ENCODE measurements around the gene KCTD19. TPM values are rescaled to one million over a fixed set of nuclear protein-coding genes. Genes with fewer than 3 reads are reported as not detected.
A peak's percentile ranks its signal among the peaks of the same experiment; 100 is the strongest.
"Not testable (repeated sequence)": the region's sequence is repeated elsewhere in the genome, so short reads cannot be mapped to it uniquely, and the experiment has no call there.

Gene KCTD19
- total and polyA plus RNA-seq, 8 donors: 0.73 to 13.1 (median 7.7) TPM; not detected in 1

DNA sequence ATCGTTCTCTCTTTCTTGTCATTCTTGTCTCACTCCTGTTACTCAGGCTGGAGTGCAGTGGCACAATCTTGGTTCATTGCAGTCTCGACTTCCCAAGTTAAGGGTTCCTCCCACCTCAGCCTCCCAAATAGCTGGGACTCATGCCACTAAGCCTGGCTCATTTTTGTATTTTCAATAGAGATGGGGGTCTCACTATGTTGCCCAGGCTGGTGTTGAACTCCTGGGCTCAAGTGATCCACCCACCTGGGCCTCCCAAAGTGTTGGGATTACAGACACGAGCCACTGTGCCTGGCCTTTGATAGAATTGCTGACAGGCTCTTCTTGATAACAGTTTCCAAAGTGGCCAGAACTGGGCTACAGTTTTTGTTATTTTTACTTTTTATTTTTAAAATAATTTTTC lies 34.5 kb upstream of the KCTD19 start:
- ATAC-seq: no peak
- intact Hi-C loops (cut with DNase I): no loop called here
- TF ChIP-seq, protein P1, sequence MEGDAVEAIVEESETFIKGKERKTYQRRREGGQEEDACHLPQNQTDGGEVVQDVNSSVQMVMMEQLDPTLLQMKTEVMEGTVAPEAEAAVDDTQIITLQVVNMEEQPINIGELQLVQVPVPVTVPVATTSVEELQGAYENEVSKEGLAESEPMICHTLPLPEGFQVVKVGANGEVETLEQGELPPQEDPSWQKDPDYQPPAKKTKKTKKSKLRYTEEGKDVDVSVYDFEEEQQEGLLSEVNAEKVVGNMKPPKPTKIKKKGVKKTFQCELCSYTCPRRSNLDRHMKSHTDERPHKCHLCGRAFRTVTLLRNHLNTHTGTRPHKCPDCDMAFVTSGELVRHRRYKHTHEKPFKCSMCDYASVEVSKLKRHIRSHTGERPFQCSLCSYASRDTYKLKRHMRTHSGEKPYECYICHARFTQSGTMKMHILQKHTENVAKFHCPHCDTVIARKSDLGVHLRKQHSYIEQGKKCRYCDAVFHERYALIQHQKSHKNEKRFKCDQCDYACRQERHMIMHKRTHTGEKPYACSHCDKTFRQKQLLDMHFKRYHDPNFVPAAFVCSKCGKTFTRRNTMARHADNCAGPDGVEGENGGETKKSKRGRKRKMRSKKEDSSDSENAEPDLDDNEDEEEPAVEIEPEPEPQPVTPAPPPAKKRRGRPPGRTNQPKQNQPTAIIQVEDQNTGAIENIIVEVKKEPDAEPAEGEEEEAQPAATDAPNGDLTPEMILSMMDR (IDR thresholded peaks at IDR 0.05): no peak
- Histone ChIP-seq H3K9me3 (no peaks in the 10 kb centered on the region), H3K36me3 (no peaks in the 10 kb centered on the region), H3K27ac (no peak overlapping the region), H3K4me3 (no peak overlapping the region), H3K27me3 (no peaks in the 10 kb centered on the region), H3K4me1 (peaks cover 5 to 21% of the 10 kb centered on the region in 2 donors)
- DNase-seq: no peak

DNA sequence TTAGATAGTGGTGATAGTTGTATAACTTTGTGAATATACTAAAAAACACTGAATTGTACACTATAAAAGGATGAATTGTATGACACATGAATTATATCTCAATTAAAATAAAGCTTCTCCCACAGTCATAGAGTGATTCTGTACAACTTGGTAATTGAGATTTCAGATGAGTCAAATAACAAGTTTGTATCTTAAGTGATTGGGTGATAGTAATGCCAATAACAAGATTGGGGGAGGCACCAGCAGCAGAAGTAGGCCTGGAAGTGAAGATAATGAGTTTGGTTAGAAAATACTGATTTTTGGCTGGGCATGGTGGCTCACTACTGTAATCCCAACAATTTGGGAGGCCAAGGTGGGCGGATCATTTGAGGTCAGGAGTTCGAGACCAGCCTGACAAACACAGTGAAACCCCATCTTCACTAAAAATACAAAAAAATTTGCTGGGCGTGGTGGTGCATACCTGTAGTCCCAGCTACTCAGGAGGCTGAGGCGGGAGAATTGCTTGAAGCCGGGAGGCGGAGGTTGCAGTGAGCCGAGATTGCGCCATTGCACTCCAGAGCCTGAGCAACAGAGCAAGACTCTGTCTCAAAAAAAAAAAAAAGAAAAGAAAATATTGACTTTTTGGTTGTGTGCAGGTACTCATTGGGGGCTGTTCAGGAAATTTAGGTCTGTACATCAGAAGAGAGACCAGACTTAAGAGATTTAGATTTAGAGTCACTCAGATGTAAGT lies 33.2 kb upstream of the KCTD19 start:
- H3K27me3 ChIP-seq; intact Hi-C loops (cut with DNase I); H3K27ac ChIP-seq; H3K36me3 ChIP-seq; H3K4me1 ChIP-seq; DNase-seq; H3K9me3 ChIP-seq; H3K4me3 ChIP-seq; ATAC-seq: not testable (repeated sequence)

DNA sequence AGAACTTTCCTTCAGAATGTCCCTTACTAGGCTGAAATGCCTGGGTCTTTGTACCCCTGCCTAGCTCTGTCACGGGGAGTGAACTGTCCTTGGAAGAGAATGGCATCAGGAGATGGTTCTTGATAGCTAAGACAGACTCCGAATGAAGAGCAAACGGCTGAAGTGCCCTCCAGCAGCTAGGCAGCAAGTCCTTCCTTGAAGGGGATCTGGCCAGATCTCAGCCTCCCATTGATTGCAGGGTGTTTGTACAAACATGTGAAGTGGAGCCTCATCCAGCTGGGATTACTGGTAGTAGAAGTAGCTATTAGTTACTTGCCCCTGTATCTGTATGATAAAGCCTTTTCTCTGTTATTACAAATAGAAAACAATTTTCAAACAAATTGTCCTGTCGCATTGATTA lies 31.0 kb upstream of the KCTD19 start:
- TF ChIP-seq, protein P1 (IDR thresholded peaks at IDR 0.05): no peak
- ATAC-seq: peak; percentile 68
- intact Hi-C loops (cut with DNase I): no loop called here
- H3K4me3 ChIP-seq: no peak overlapping the region
- no peaks in the 10 kb centered on the region for H3K27me3 ChIP-seq
- H3K4me1 ChIP-seq: no peaks in the 10 kb centered on the region
- no peaks in the 10 kb centered on the region for H3K9me3 ChIP-seq
- no peak overlapping the region for H3K27ac ChIP-seq
- DNase-seq: no peak
- H3K36me3 ChIP-seq: no peaks in the 10 kb centered on the region

DNA sequence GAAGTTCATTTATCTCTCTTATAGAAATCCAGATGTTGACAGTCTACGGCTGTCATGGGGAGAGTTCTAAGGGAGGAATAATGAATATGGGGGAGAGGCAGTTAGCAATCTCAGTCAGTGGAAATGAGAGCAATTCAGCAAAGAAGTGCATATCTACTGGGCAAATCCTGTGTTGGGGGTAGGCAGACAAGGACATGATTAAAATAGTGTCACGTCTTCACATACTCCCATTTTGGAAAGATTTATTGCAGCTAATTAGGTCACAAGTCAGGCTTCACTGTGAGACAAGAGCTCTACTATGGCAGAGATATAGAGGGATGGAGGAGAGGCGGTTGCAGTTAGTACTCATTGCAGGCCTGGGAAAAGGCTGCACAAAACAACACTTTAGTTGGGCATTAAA lies 29.9 kb upstream of the KCTD19 start:
- Histone ChIP-seq H3K36me3 (no peaks in the 10 kb centered on the region), H3K4me1 (no peaks in the 10 kb centered on the region), H3K27ac (no peak overlapping the region), H3K27me3 (no peaks in the 10 kb centered on the region), H3K4me3 (no peak overlapping the region), H3K9me3 (no peaks in the 10 kb centered on the region)
- DNase-seq (no peak), ATAC-seq (no peak)
- intact Hi-C loops (cut with DNase I): no loop called here
- TF ChIP-seq, protein P1 (IDR thresholded peaks at IDR 0.05): no peak

DNA sequence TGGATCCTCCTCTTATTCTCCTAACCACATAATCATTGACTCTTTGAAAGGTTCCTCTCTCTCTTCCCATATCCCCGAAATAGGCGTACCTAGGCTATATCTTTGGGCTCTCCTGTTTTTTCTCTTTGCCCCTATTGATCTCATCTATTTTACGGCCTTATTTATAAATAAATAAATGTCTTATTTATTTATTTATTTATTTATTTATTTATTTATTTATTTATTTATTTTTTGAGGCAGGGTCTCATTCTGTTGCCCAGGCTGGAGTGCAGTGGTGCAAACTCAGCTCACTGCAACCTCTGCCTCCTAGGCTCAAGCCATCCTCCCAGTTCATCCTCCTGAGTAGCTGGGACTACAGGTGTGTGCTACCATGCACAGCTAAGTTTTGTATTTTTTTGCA lies 25.9 kb upstream of the KCTD19 start:
- DNase-seq; H3K4me1 ChIP-seq; H3K27me3 ChIP-seq; H3K4me3 ChIP-seq; intact Hi-C loops (cut with DNase I); H3K9me3 ChIP-seq; H3K36me3 ChIP-seq; H3K27ac ChIP-seq; ATAC-seq: not testable (repeated sequence)

DNA sequence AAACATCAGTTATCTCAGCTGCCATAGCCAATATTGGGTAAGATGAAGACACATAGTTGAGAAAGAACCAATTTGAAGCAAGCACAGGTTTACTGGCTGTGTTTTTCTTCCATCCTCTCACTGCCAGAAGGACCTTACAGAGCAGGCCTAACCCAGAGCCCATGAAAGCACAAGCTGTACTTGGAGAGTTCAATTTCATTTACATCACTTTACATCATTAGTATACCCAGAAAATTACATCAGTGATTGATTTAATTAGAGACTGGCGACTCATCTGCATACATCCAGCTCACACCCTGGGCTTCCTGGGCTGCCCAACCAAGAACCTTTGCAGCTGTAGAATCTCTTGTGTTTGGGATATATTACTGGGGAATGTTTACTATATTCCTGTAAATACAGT lies 23.8 kb upstream of the KCTD19 start:
- H3K27ac ChIP-seq: no peak overlapping the region
- intact Hi-C loops (cut with DNase I): no loop called here
- H3K27me3 ChIP-seq: no peaks in the 10 kb centered on the region
- ATAC-seq (no peak), DNase-seq (no peak)
- peaks cover 0 to 7% of the 10 kb centered on the region in 2 donors for H3K4me1 ChIP-seq
- H3K9me3 ChIP-seq: no peaks in the 10 kb centered on the region
- TF ChIP-seq, protein P1 (IDR thresholded peaks at IDR 0.05): no peak
- H3K36me3 ChIP-seq: no peaks in the 10 kb centered on the region
- no peak overlapping the region for H3K4me3 ChIP-seq

Data from left lung (tissue), 10 donors.